Endometrium (tissue), 2 donors: ENCODE measurements around the gene PTPRR.
"Not testable (repeated sequence)": the region's sequence is repeated elsewhere in the genome, so short reads cannot be mapped to it uniquely, and the experiment has no call there.

Source experiments
- FAIRE-seq: peaks from 2 replicates; lab custom pipeline; 2012; peaks lifted over from hg19 to GRCh38; lab: Jason Lieb, UNC
- donor health status: control.
- donor health status: control.

Gene PTPRR

DNA sequence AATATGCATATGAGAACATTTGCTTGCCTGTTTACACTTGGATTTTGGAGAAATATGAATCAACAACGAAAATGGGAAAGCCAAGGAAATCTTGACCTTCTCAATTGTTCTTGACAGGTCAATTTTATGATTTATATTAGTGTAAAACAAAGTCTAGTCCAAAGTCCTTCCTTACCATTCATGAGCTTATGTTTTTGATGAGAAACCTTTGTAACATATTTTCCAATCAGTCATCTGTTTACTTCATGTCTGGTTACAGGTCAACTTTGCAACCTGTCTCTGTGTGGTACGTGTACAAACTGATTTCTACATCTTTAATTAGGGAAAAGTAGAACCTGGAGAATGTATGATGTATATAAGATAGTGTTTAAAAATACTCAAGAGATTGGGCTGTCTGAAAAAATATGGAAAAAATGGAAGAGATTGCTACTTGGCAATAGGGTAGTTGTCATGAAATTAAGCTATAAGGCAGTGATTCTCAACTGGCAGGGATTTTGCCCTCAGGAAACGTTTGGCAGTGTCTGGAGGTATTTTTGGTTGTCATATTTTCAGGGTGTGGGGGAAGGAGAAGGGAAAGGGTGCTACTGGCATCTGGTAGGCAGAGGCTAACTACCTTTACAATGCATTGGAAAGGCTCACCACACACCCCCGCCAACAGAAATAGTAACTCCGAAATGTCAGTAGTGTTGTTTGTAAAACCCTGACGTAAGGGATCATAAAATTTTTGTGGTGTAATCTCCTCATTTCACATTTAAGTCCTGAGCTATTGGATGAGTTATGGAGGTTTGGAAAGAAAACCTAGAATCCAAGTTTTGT, 172.9 kb downstream of the PTPRR start:
- no peak for FAIRE-seq

DNA sequence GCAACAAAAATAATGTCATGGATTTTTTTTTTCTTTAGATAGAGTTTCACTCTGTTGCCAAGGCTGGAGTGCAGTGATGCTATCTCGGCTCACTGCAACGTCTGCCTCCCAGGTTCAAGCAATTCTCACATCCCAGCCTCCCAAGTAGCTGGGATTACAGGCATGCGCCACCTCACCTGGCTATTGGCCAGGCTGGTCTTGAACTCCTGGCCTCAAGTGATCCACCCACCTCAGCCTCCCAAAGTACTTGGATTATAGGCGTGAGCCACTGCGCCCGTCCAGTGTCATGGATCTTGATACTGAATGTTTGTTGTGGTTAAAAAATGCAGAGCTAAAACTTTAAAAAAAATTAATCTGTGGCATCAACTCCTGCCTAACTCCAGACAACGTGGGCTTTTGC, 175.5 kb downstream of the PTPRR start:
- FAIRE-seq, result no peak

DNA sequence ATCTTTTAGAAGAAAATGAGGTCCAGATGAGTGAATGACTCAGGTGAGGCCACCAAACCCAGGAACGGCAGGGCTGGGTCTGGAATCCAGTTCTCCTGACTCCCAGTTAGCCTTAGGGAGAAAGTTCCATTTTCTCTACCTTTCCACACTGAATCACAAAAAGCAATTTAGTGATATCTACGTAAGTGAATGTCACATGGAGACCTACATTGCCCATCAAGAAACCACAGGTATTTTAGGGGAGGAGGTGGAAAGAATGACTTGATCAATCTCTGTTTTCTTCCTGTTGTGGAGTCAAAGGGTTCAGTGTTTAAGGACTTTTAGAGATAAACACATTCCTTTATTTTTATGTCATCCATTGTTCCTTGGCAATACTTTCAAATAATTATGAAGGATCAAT, 176.4 kb downstream of the PTPRR start:
- no peak for FAIRE-seq

DNA sequence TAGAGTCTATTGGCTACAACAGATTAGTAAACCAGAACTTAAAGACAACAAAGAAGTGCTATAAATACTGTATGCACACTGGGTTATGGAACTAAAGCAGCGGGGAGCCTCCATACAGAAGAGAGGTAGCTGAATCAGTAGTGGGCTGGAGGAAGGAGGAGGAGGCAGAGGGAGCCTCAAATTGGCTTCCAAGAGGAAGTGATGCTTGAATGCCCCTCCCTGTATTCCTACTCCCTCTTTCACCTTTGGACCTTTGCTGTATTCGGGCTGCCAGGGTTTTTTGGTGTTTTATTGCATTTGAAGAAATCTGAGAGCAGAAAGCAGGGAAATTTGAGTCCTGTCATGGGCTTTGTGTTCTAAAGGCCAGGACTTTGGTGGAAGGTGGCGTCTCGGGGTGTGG, 179.3 kb downstream of the PTPRR start:
- no peak for FAIRE-seq

DNA sequence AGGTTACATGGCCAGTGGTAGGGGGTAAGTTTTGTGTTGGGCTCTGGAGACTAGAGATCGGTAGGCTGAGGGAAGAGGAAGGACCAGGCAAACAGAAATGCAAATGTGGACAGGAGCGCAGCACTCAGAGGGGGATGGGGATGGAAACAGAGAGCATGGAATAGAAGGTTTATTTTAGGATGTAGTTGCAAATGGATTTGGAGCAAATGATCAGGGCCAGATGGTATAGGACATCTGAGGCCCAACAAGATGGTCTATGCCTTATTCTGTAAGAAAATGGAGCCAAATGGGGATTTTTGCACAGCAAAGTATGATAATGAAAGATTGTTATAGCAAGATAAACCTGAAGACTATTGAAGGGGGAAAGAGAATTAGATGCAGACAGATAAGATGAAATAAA, 180.8 kb downstream of the PTPRR start:
- FAIRE-seq, result no peak

DNA sequence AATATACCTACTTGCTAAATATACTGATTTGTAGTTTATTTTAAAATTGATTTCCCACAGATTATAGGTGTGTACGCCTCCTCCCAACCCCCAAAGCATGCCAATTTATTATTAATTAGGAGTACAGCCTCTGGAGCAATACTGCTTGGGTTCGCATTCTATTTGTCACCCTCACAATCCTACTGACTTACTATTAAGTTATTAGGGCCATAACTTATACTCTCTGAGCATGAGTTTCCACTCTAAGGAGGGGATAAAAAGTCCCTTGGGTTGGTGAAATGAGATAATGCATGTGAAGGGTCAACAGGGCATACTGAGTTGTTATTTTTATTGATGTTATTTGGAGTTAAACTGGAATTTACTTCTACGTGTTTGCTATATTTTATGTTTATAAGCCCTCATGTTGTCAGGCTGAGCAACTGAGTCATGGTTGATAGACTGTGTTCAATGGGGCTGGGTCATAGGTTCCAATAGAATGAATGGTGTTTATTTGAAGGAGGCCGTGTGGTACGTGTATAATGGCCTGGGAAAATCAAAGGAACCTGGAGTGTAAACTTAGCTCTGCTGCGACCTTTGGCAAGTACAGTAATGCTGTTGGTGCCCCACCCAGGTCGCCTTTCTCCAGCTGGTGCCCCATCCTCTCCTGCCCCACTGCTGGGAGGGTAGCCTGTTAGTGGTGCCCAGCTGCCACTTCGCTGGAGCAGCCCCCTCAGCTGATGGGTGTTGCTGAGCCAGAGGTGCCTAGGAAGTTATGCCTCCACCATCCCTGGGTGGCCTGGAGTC, 184.0 kb downstream of the PTPRR start:
- FAIRE-seq, result no peak

DNA sequence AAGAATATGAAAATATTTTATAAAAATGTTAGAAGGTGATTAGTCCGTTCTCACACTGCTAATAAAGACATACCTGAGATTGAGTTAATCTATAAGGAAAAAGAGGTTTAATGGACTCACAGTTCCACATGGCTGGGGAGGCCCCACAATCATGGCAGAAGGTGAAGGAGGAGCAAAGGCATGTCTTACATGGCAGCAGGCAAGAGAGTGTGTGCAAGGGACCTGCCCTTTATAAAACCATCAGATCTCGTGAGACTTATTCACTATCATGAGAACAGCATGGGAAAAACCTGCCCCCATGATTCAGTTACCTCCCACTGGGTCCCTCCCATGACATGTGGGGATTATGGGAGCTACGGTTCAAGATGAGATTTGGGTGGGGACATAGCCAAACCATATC, 185.3 kb downstream of the PTPRR start:
- FAIRE-seq, result not testable (repeated sequence)

DNA sequence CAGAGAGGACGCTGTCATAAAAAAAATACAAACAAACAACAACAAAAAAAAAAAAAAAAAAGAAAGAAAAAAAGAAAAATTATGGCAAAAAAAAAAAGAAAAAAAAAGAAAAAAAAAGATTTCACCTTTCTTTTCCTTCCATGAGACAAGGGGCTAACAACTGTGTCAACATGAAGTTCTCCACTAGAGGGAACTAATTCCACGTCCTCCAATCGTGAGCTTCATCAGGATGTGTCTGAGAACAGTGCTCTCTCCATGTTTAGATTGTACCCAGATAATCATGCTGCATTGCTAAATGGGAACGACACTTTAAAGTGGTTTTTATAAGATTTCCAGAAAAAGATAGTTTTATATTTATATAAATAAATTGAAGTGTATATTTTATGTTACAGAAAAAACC, 187.2 kb downstream of the PTPRR start:
- FAIRE-seq, result peak; percentile 96

DNA sequence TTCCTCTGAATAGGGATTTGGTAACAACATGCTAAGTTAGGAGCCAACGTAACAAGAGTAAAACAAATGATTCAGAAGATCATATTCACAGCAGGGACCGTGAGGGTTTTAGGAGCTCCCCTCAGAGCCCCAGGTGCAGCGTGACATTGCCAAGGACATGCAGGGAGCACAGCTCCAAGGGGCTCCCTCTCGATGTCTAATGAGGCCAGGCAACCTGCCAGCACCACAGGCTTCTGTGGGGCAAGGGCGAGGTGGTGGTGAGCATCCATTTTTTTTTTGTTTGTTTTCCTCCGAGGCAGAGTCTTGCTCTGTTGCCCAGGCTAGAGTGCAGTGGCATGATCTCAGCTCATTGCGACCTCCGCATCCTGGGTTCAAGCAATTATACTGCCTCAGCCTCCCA, 188.3 kb downstream of the PTPRR start:
- no peak for FAIRE-seq

DNA sequence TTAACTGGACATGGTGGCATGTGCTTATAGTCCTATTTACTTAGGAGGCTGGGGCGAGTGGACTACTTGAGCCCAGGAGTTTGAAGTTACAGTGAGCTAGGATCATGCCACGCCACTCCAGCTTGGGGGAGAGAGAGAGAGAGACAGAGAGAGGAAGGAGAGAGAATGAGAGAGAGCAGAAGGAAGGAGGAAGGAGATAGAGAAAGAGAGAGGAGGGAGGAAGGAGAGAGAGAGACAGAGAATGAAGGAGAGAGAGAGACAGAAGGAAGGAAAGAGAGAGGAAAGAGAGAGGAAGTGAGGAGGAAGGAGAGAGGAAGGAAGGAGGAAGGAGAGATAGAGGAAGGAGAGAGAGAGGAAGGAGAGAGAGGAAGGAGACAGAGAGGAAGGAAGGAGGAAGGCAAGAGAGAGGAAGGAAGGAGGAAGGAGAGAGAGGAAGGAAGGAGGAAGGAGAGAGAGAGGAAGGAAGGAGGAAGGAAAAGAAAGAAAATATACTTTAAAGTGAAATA, 189.8 kb downstream of the PTPRR start:
- no peak for FAIRE-seq

DNA sequence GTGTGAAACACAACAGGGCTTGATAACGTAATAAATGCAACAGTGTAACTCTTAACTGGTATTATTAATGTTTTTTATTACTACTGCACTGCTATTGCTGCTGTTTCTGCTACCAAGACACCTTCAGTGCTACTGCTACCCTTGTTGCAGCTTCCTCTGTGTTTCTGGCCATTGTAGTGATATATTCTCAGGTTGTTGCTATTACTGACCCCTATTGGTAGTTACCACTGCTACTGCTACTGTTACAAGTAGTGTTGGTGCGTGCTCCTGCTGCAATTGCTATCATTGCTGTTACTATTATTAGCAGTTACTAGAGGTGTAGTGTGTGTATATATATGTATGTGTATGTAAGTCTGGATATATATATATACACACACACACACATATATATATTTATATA, 196.1 kb downstream of the PTPRR start:
- FAIRE-seq, result no peak

DNA sequence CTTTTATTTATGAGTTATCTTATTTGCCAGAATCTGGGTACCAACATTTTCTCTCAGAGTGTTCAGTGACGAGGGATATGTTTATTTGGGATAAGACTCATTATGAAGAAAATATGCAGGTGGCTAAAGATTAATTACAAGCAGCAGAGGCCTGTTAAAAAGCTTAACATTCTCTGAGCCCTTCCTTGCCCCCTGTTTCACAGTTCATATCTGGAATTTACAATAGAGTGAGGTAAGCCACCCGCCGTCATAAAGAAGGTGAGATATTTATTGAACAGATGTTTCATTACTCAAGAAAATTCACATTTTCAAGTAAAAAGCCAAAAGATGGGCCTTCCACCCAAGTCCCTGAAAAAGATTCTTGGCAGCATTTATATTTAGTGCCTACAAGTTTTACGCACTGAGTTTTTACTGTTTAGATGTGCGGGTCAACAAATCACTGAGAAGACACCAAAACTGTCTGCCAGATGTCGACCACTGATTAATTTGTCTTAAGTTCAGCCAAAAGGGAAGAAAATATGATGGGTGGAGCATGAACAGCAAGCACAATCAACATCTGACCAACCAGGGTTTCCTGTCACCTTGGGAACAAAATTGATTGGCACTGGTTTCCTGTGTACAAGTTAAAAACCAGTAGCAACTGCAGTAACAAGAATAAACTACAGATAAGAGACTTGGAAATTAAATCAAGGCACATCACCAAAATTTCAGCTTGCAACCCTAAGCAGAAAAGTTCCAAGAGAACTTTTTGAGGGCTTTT, 197.8 kb downstream of the PTPRR start:
- FAIRE-seq, result no peak

DNA sequence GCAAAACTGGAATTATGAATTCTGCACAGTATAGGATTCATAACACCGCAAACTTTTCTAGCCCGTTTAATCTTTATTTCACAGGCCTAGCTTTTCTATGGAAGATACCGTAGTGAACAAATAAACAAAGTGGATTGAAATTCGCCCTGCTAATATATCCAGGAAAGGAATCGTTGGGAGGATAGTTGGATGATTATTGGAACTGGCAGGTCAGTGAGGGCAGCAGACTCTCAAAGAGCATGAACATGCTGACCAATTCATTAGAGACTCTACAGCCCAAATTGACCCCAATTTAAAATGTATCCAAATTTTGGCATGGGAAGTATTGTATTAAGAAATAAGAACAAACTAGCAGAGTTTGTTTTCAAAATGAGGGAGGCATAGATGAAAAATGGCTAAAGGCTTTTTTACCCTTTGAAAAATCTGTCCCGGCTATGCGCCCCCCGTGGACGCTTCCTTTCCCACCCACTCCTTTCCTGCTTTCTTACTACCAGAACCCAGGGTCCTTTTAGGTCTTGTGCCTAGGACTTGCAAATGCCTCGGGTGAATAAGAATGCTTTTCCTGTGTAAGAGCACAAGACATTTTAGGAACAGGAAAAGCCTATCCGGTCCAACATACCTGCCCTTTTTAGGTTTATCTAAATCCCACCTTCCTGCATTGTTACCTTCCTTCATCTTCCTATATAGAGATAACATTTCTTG, 198.7 kb downstream of the PTPRR start:
- FAIRE-seq, result no peak

DNA sequence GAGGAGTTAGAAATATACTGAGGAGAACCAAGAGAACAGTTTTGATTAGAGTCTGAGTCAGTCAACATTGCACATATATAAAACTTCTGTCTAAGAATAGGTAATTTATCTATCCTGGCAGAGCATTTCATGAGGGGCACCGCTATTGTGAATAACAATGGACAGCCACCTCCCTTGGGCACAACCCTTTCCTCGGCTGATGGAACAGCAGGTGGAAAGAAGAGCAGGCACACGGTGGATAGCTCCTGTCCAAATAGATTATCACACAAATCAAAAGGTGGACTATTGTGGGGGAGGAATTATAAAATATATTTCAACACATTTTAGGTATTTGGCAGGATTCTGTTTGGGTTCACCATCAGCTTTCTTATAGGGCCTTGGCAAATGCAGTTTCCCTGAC, 199.3 kb downstream of the PTPRR start:
- no peak for FAIRE-seq

DNA sequence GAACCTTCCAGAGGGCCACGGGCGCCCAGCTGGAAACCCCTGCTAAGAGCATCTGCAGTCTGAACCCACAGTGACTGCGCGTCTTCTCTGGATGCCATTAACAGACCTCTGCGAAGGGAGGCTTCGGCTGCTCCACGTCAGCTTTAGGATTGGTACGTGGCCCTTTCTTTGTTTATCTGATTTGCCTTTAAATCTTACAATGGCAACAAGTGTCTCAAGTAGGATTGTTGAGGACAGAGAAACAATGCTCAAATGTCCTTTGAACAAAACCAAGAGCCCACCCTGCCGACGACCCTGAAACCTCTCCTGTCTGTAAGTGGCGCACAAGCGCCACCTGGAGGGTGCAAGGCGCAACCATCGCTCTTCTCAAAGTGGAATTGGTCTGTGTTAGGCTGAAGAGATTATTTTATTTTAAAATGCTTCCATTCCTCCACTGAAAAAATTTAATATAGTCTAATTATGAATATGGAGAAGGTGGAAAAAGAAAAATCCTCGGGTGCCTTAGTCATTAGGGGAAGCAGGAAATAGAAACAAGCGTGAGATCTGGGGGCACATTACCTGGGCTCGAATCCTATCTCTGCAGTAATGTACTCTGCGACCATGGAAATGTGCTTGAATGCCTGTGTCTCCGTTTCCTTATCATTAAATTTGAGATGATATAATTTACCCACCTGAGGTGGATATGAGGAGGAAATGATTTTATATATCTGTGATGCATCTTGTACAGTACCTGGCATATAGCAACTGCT, 200.7 kb downstream of the PTPRR start:
- FAIRE-seq, result no peak

DNA sequence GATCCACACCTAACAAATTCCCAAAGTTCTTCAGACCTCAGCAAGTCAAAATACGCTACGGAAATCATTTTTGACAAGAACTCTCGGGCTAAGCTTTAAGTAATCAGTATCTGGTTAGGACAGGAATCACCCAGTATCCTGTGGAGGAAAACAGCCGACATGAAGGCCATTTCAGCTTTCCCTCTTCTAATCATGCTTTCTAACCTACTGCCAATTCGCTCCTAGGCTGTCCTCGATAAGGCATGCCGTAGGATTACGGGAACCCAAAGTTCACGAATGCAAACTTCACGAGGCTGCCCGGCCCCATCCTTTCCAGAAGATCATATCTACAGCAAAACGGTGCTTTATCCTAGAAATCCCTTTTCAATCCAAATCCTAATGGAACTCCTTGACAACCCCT, 201.5 kb downstream of the PTPRR start:
- no peak for FAIRE-seq

DNA sequence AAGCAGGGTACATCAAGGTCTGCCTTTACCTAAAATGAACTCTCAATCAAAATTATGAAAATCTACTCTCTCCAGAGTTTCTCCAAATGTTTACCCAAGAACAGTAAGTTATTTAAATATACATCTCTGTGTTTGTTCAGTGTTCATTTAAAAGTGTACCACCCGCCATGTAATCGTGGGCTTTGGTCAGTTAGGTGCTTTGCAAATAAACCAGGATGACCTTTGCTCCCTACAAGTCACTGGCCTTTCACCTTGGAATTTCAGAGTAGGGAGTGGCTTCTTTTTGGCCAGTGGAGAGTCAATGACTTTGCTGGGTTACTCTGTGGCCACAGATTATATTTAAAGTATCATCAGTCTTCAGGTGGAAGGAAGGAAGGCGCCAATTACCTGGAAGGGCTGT, 208.7 kb downstream of the PTPRR start:
- no peak for FAIRE-seq

DNA sequence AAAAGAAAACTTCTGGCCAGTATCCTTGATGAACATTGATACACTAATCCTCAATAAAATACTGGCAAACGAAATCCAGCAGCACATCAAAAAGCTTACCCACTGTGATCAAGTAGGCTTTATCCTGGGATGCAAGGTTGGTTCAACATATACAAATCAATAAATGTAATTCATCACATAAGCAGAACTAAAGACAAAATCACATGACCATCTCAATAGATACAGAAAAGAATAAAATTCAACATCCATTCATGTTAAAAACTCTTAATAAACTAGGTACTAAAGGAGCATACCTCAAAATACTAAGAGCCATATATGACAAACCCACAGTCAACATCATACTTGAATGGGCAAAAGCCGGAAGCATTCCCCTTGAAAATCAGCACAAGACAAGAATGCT, 211.5 kb downstream of the PTPRR start:
- FAIRE-seq, result no peak

DNA sequence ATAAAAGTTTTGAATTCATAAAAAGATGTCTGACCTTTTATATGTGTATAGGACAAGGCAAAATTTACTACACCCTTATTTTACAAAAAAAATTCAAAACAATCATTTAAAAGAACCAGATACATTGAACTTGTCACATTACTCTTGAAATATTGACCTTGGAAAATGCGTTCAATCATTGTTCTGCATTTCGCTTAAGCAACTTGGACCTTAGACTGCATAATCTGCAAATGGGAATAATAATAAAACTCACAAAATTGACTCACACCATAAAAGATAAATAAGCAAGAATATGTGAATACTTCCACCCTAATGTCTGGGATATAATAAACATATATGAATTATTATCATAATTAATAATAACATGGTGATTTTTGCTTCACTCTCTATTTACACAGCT, 213.9 kb downstream of the PTPRR start:
- FAIRE-seq, result no peak

DNA sequence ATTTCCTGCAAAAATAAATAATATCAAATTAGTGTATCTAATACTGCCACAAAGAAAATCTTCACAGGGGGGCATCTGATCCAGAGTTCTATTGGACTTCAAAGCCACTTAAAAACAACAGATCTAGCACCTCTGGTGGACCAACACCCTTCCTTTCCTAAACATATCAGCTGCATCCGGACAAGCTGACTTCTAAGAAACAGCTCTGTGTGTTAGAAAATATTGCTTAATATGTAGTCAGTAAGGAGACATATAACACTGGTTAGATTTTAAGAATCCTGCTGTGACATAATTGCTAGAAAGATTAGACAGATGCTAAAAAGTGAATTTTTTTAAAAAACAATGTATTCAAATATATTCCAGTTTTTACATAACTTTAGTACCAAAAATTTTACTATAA, 222.2 kb downstream of the PTPRR start:
- FAIRE-seq, result no peak

DNA sequence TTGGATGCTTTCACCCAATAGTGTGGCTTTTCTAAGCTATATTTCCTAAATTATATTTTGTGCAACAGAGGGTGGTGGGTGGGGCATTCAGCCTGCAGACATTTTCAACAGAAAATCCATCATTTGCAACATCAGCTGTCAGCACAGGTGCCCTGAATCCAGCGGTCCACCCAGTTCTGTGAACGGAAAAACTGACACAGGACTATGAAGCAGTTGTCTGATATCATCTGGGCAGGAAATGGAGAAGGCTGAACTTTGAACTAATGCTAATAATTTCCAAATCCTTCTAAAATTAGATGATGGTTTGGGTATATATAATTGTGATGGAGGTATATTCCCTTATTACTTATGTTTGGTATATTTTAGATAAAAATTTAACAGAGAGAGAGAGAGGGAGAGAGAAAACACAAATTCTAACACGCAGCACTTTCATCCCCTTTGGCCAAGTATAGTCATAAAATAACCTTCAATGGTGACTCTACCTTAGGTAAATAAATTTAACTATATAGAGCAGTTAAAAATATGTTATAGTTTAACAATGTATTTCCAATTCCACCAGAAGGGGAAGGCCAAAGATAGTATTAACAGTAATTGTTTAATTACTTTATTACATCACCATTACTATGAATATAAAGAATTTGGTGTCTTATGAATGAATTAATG, 225.0 kb downstream of the PTPRR start:
- FAIRE-seq, result no peak
